Activated gamma-delta T cell treated with Interleukin-2 at 50 U/mL for 16 hours (primary cell): ENCODE results near the gene CHMP1B.

Source experiments
- DNase-seq: peaks from one replicate; pipeline ENCODE4 v3.0.0-alpha.2; 2020

Gene CHMP1B

GRCh38 chr18:11851146-11851805, at the start of gene CHMP1B:
Gene CHMP1B (plus strand): TSS chr18:11851413. CDS start chr18:11851512, 99 bp downstream.
- peak; percentile 96 for DNase-seq

GRCh38 chr18:11801573-11801972, 49.6 kb upstream of the CHMP1B start:
- no peak for DNase-seq

GRCh38 chr18:11802158-11802557, 49.1 kb upstream of the CHMP1B start:
- DNase-seq: no peak

- DNase-seq: no peak
These were observed 48.6 kb upstream of the CHMP1B start for GRCh38 chr18:11802586-11802985.

GRCh38 chr18:11807233-11807632, 44.0 kb upstream of the CHMP1B start:
- DNase-seq: no peak

GRCh38 chr18:11808001-11808855, 43.0 kb upstream of the CHMP1B start:
- DNase-seq: no peak

- no peak for DNase-seq
These were observed 41.3 kb upstream of the CHMP1B start for GRCh38 chr18:11809895-11810294.

- no peak for DNase-seq
These were observed 40.8 kb upstream of the CHMP1B start for GRCh38 chr18:11810379-11810778.

GRCh38 chr18:11811009-11811408, 40.2 kb upstream of the CHMP1B start:
- no peak for DNase-seq

GRCh38 chr18:11817229-11817628, 34.0 kb upstream of the CHMP1B start:
- no peak for DNase-seq

- DNase-seq: no peak
These were observed 32.6 kb upstream of the CHMP1B start for GRCh38 chr18:11818486-11819203.

GRCh38 chr18:11819938-11820337, 31.3 kb upstream of the CHMP1B start:
- DNase-seq: no peak

- no peak for DNase-seq
These were observed 30.5 kb upstream of the CHMP1B start for GRCh38 chr18:11820697-11821096.

- no peak for DNase-seq
These were observed 30.0 kb upstream of the CHMP1B start for GRCh38 chr18:11821208-11821607.

GRCh38 chr18:11821643-11822237, 29.5 kb upstream of the CHMP1B start:
- DNase-seq: no peak

GRCh38 chr18:11823545-11823944, 27.7 kb upstream of the CHMP1B start:
- no peak for DNase-seq

- no peak for DNase-seq
These were observed 24.4 kb upstream of the CHMP1B start for GRCh38 chr18:11826836-11827235.

- no peak for DNase-seq
These were observed 22.3 kb upstream of the CHMP1B start for GRCh38 chr18:11828786-11829432.

- DNase-seq: no peak
These were observed 20.6 kb upstream of the CHMP1B start for GRCh38 chr18:11830585-11830984.

- DNase-seq: no peak
These were observed 19.3 kb upstream of the CHMP1B start for GRCh38 chr18:11831921-11832320.

GRCh38 chr18:11834772-11835171, 16.4 kb upstream of the CHMP1B start:
- no peak for DNase-seq

- no peak for DNase-seq
These were observed 11.7 kb upstream of the CHMP1B start for GRCh38 chr18:11839556-11839955.

GRCh38 chr18:11840493-11840892, 10.7 kb upstream of the CHMP1B start:
- no peak for DNase-seq
